ENCODE results near the gene FBN2.
"Not testable (repeated sequence)": the region's sequence is repeated elsewhere in the genome, so short reads cannot be mapped to it uniquely, and the experiment has no call there.

The FBN2 gene

GRCh38 chr5:128412145-128412930, 125.7 kb downstream of the FBN2 start:
- DNase-seq = no peak

- no peak for DNase-seq
These were observed 128.8 kb downstream of the FBN2 start for GRCh38 chr5:128409166-128409800.

GRCh38 chr5:128408622-128409021, 129.4 kb downstream of the FBN2 start:
- DNase-seq = peak in 1 of 2 experiments; percentile 35

GRCh38 chr5:128407944-128408343, 130.1 kb downstream of the FBN2 start:
- peak in 1 of 2 experiments; percentile 21 for DNase-seq

GRCh38 chr5:128406803-128407202, 131.2 kb downstream of the FBN2 start:
- no peak for DNase-seq

GRCh38 chr5:128405159-128405558, 132.9 kb downstream of the FBN2 start:
- no peak for DNase-seq

GRCh38 chr5:128403333-128403732, 134.7 kb downstream of the FBN2 start:
- DNase-seq = no peak

- DNase-seq = no peak
These were observed 135.5 kb downstream of the FBN2 start for GRCh38 chr5:128402506-128402905.

- not testable (repeated sequence) for DNase-seq
These were observed 137.3 kb downstream of the FBN2 start for GRCh38 chr5:128400766-128401165.

GRCh38 chr5:128399111-128399510, 138.9 kb downstream of the FBN2 start:
- no peak for DNase-seq

- no peak for DNase-seq
These were observed 140.2 kb downstream of the FBN2 start for GRCh38 chr5:128397876-128398275.

- no peak for DNase-seq
These were observed 143.0 kb downstream of the FBN2 start for GRCh38 chr5:128395073-128395472.

GRCh38 chr5:128384068-128384467, 154.0 kb downstream of the FBN2 start:
- DNase-seq = no peak

GRCh38 chr5:128380337-128380736, 157.7 kb downstream of the FBN2 start:
- no peak for DNase-seq

GRCh38 chr5:128378632-128379031, 159.4 kb downstream of the FBN2 start:
- DNase-seq = no peak

- DNase-seq = no peak
These were observed 159.8 kb downstream of the FBN2 start for GRCh38 chr5:128378196-128378595.

GRCh38 chr5:128376577-128376976, 161.5 kb downstream of the FBN2 start:
- no peak for DNase-seq

GRCh38 chr5:128366147-128366546, 171.9 kb downstream of the FBN2 start:
- no peak for DNase-seq

GRCh38 chr5:128362370-128362769, 175.7 kb downstream of the FBN2 start:
- no peak for DNase-seq

- no peak for DNase-seq
These were observed 179.2 kb downstream of the FBN2 start for GRCh38 chr5:128358826-128359225.

- DNase-seq = no peak
These were observed 180.8 kb downstream of the FBN2 start for GRCh38 chr5:128357226-128357625.

GRCh38 chr5:128355961-128356360, 182.1 kb downstream of the FBN2 start:
- DNase-seq = peak; percentile 59 to 79

- no peak for DNase-seq
These were observed 184.5 kb downstream of the FBN2 start for GRCh38 chr5:128353441-128354107.

- DNase-seq = no peak
These were observed 187.3 kb downstream of the FBN2 start for GRCh38 chr5:128350705-128351104.

All from NCI-H524 (cell line).